Stimulated activated CD4-positive, alpha-beta T cell treated with anti-CD3 and anti-CD28 coated beads, Interleukin-4, amount 100 ng/mL, for 48 hours (primary cell): Measurements from ENCODE around the gene SENP6.
"Not testable (repeated sequence)": the region's sequence is repeated elsewhere in the genome, so short reads cannot be mapped to it uniquely, and the experiment has no call there.

ENCODE experiments used
- DNase-seq, 2 donors: peaks; one replicate each; pipeline ENCODE4 v3.0.0-alpha.2; 2020; ENCODE audit warnings: low read depth in 2 of 2

Gene SENP6

GRCh38 chr6:75656479-75656878 lies 54.8 kb downstream of the SENP6 start:
- no peak for DNase-seq

DNA sequence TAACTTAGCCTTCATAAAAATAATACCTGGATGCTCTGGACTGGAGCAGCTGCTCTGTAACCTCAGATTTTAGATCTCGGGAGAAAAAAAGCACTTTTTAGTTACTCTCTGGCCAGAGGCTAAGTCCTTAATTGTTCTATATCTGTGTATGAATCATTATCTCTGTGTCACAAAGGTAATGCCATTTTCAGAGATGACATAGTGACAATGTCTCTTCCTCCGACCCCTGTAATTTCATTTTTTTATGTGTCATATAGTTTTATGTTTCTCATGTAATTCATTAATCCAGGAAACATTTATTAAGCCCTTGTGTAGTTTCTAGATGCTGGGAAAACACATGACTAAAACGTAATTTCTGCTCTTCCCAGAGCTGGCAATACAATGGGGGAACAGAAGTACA lies 55.6 kb downstream of the SENP6 start:
- no peak for DNase-seq

GRCh38 chr6:75666592-75666991 lies 64.9 kb downstream of the SENP6 start:
- DNase-seq: no peak

GRCh38 chr6:75673884-75674283 lies 72.2 kb downstream of the SENP6 start:
- DNase-seq: no peak

GRCh38 chr6:75676377-75676776 lies 74.7 kb downstream of the SENP6 start:
- no peak for DNase-seq

DNA sequence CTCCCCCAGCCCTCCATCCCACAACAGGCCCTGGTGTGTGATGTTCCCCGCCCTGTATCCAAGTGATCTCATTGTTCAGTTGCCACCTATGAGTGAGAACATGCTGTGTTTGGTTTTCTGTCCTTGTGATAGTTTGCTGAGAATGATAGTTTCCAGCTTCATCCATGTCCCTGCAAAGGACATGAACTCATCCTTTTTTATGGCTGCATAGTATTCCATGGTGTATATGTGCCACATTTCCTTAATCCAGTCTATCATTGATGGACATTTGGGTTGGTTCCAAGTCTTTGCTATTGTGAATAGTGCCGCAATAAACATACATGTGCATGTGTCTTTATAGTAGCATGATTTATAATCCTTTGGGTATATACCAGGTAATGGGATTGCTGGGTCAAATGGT lies 80.9 kb downstream of the SENP6 start:
- not testable (repeated sequence) for DNase-seq

GRCh38 chr6:75683005-75683404 lies 81.3 kb downstream of the SENP6 start:
- not testable (repeated sequence) for DNase-seq

- DNase-seq: not testable (repeated sequence)
Observed at GRCh38 chr6:75687535-75687934, 85.9 kb downstream of the SENP6 start.

GRCh38 chr6:75687937-75688336 lies 86.3 kb downstream of the SENP6 start:
- DNase-seq: not testable (repeated sequence)

DNA sequence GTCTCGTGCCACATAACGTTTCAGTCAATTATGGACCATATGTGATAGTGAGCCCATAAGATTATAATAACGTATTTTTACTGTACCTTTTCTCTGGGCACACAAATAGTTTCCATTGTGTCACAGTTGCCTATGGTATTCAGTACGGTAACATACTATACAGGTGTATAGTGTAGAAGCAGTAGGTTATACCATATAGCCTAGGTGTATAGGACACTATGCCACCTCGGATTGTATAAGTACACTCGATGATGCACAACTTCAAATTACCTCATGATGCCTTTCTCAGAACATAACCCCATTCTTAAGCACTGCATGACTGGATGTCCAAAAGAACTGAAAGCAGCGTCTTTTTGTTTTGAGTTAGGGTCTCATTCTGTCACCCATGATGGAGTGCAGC lies 87.9 kb downstream of the SENP6 start:
- no peak for DNase-seq

- no peak for DNase-seq
Observed at GRCh38 chr6:75691012-75691411, 89.3 kb downstream of the SENP6 start.

DNA sequence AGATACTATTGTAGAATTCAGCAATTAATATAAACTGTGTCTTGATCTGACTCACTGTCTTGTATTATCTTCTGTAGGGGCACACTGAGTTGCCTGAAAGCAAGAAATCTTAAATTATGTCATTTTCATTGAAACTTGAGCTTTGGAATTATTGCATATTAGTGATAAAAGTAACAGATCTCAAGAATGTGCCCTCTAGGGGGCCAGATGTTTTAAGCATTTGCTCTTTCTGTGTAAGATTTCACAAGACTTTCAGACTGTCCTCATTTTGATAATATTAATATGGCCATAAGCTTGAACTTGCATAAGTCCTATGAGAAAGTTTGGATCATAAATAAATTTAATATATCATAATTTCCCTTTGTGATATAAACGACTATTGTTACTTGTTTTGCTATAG lies 91.9 kb downstream of the SENP6 start:
- no peak for DNase-seq

DNA sequence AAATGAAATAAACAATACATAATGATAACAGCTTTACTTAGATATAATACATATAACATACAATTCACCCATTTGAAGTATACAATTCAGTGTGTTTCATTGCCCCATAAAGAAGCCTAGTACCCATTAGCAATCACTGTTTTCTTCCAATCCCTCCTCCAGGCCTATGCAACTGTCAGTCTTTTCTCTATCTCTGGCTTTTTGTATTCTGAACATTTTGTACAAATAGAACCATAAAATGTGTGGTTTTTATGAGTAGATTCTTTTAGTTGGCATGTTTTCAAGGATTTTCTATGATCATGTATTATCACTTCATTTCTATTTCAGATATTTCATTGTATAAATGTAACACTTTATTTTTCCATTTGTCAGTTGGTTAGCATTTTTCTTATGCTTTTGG lies 92.7 kb downstream of the SENP6 start:
- no peak for DNase-seq

GRCh38 chr6:75708334-75708733 lies 106.7 kb downstream of the SENP6 start:
- DNase-seq: not testable (repeated sequence)

GRCh38 chr6:75711173-75711572 lies 109.5 kb downstream of the SENP6 start:
- DNase-seq: no peak

GRCh38 chr6:75719133-75719532 lies 117.5 kb downstream of the SENP6 start:
- no peak for DNase-seq

DNA sequence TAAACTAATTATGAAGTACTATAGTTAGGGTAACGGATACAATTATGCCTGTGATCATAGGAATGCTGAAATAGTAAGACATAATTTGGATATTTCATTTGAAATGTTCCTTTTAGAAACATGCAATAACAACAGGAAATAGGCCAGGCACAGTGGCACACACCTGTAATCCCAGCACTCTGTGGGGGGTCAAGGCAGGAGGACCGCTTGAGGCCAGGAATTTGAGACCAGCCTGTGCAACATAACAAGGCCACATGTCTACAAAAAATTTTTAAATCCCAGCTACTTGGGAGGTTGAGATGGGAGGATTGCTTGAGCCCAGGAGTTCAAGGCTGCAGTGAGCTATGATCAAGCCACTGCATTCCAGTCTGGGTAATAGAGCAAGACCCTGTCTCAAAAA lies 121.7 kb downstream of the SENP6 start:
- no peak for DNase-seq

DNA sequence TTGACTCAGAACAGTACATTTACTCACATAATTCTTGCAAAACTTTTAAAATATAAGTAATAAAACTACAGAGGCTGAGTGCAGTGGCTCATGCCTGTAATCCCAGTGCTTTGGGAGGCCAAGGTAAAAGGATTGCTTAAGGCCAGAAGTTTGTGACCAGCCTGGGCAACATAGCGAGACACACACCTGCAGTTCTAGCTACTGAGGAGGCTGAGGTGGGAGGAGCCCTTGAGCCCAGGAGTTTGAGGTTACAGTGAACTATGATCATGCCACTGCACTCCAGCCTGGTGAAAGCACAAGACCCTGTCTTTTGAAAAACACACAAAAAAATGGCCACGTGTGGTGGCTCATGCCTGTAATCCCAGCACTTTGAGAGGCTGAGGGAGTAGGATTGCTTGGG lies 125.5 kb downstream of the SENP6 start:
- DNase-seq: no peak

- DNase-seq: not testable (repeated sequence)
Observed at GRCh38 chr6:75731029-75731428, 129.3 kb downstream of the SENP6 start.

DNA sequence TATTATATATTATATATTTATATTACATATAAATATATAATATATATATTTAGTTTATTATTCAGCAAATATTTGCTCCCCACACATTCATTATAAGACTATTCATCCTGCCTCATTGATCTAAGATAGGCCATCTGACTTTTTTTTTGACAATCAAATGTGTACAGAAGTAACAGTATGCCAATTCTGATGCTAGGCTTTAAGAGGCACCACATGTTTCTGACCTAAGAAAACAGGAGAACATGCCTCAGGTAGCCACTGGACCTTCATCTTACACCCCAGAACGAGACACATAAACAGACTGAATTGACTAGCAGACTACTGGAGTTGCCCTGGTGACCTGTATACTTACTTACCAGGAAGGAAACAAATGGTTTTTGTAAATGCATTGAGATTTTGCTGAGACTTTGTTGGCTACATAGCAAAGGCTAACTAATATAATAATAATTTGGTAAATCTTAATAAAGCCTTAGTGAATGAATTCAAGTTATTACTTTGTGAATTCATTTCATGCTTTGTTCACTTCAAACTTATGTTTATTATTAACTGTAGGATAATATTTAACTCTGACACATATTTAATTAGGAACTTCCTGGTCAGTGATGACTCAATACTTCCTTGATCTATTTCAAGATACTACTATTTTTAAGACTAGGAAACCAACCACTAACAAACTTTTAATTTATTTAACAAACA lies 134.0 kb downstream of the SENP6 start:
- DNase-seq: no peak

GRCh38 chr6:75743971-75744370 lies 142.3 kb downstream of the SENP6 start:
- no peak for DNase-seq

DNA sequence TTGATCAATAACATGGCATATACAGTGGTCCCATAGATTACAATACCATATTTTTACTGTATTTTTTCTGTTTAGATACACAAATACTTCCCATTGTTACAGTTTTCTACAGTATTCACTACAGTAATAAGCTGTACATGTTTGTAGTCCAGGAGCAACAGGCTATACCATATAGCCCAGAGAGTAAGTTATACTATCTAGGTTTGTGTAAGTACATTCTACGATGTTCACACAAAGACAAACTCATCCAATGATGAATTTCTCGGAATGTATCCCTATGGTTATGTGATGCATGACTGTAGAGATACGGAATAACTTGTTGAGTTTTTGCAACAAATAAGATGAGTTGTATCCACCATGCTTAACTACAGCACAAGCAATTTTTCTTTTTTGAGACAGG lies 143.7 kb downstream of the SENP6 start:
- no peak for DNase-seq

DNA sequence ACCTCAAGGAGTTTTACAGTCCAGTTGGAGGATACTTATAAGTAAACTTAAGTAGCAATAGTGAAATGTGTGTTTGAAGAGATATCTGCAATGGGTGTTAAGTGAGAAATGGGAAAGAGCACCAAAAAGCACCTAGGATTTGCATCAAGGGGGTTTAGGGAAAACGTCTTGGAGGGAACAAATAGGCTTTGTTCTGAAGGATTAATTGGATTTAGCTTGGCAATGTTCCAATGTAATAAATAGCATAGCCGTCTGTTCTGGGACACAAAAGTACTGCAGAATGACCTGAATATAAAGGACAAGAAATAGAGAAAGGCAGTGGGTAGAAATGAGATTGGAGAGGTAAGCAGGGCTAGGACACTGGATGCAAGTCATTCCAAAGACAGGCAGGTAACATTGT lies 144.5 kb downstream of the SENP6 start:
- DNase-seq: no peak
